ENCODE data around the gene DYRK4.

DYRK4 gene

GRCh38 chr12:4648501-4649357 lies 86.7 kb downstream of the DYRK4 start, which contains the start of the genes AKAP3 and NDUFA9:
AKAP3 (minus strand) TSS chr12:4649051; CDS start chr12:4638196, 10,855 bp downstream.
NDUFA9 (plus strand) TSS chr12:4649114; CDS start chr12:4649127, 13 bp downstream.
- TF ChIP-seq EZH2 (IDR thresholded peaks at IDR 0.05; ENCODE audit: borderline replicate concordance, low read depth, low read length, severe bottlenecking) = no peak
- TF ChIP-seq, protein P1, sequence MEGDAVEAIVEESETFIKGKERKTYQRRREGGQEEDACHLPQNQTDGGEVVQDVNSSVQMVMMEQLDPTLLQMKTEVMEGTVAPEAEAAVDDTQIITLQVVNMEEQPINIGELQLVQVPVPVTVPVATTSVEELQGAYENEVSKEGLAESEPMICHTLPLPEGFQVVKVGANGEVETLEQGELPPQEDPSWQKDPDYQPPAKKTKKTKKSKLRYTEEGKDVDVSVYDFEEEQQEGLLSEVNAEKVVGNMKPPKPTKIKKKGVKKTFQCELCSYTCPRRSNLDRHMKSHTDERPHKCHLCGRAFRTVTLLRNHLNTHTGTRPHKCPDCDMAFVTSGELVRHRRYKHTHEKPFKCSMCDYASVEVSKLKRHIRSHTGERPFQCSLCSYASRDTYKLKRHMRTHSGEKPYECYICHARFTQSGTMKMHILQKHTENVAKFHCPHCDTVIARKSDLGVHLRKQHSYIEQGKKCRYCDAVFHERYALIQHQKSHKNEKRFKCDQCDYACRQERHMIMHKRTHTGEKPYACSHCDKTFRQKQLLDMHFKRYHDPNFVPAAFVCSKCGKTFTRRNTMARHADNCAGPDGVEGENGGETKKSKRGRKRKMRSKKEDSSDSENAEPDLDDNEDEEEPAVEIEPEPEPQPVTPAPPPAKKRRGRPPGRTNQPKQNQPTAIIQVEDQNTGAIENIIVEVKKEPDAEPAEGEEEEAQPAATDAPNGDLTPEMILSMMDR (IDR thresholded peaks at IDR 0.05; ENCODE audit: borderline replicate concordance, extremely low read depth, low read length, poor library complexity, severe bottlenecking) = no peak
- peak within 1 kb of the TSS; percentile 72 to 80 for H3K4me3 ChIP-seq (ENCODE audit: low read depth in 1 of 2, low read length in 2 of 2)
- peak within 1 kb of the TSS; percentile 80 for H3K4me2 ChIP-seq (ENCODE audit: insufficient read depth, low read length)
- H3K27me3 ChIP-seq (ENCODE audit: insufficient read depth, low read length, poor library complexity) = no peaks in the 10 kb centered on the region
- peak; percentile 91 for ATAC-seq (ENCODE audit: insufficient read depth, low read depth)
- peaks cover 7% of the 10 kb centered on the region; the same call in 1 of the 2 replicates for H3K36me3 ChIP-seq (ENCODE audit: insufficient read depth, low read length)
- DNase-seq = peak; percentile 86
- H3K9ac ChIP-seq (ENCODE audit: low read depth, low read length) = peak within 1 kb of the TSS; percentile 69
- no peaks in the 10 kb centered on the region for H3K9me3 ChIP-seq (ENCODE audit: insufficient read depth, low read length, severe bottlenecking)
- H3K27ac ChIP-seq (ENCODE audit: low read length) = peak within 1 kb of the TSS; percentile 95
- H2AFZ ChIP-seq (ENCODE audit: low read depth, low read length) = peak within 1 kb of the TSS; percentile 94
- H3K4me1 ChIP-seq (ENCODE audit: insufficient read depth, low read length) = peaks cover 49% of the 10 kb centered on the region
- H3K79me2 ChIP-seq (ENCODE audit: insufficient read depth, low read length) = peaks cover 54% of the 10 kb centered on the region
- peaks cover 7% of the 10 kb centered on the region; the same call in 1 of the 2 replicates for H4K20me1 ChIP-seq (ENCODE audit: insufficient read depth, low read length)

DNA sequence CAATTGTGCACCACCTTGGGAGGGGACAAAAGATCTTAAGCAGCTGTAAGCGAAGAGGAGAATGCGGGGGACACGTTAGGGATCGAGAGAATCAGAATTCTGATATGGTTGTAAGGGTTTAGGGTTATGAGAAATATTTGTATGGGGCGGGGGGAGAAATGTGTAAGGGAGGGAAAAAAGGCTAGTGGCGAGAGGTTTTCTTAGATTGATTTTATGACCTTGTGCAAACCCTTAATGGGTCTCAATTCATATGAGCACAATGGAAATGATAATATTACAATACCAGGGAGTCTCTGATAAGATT lies 87.3 kb downstream of the DYRK4 start:
- H3K79me2 ChIP-seq (ENCODE audit: insufficient read depth, low read length) = peaks cover 59% of the 10 kb centered on the region
- peaks cover 49% of the 10 kb centered on the region for H3K4me1 ChIP-seq (ENCODE audit: insufficient read depth, low read length)
- peak overlapping the region; percentile 72 to 80 for H3K4me3 ChIP-seq (ENCODE audit: low read depth in 1 of 2, low read length in 2 of 2)
- H2AFZ ChIP-seq (ENCODE audit: low read depth, low read length) = peak overlapping the region; percentile 94
- peaks cover 9% of the 10 kb centered on the region for H3K36me3 ChIP-seq (ENCODE audit: insufficient read depth, low read length)
- no peaks in the 10 kb centered on the region for H3K9me3 ChIP-seq (ENCODE audit: insufficient read depth, low read length, severe bottlenecking)
- H3K27me3 ChIP-seq (ENCODE audit: insufficient read depth, low read length, poor library complexity) = no peaks in the 10 kb centered on the region
- H3K27ac ChIP-seq (ENCODE audit: low read length) = peak overlapping the region; percentile 95
- peaks cover 7% of the 10 kb centered on the region; the same call in 1 of the 2 replicates for H4K20me1 ChIP-seq (ENCODE audit: insufficient read depth, low read length)
- DNase-seq (no peak), ATAC-seq (ENCODE audit: insufficient read depth, low read depth) (no peak)
- H3K9ac ChIP-seq (ENCODE audit: low read depth, low read length) = peak overlapping the region; percentile 69
- TF ChIP-seq, protein P1 (IDR thresholded peaks at IDR 0.05; ENCODE audit: borderline replicate concordance, extremely low read depth, low read length, poor library complexity, severe bottlenecking) = no peak
- no peak for TF ChIP-seq EZH2 (IDR thresholded peaks at IDR 0.05; ENCODE audit: borderline replicate concordance, low read depth, low read length, severe bottlenecking)
- H3K4me2 ChIP-seq (ENCODE audit: insufficient read depth, low read length) = peak overlapping the region; percentile 80

GRCh38 chr12:4653257-4653656 lies 91.2 kb downstream of the DYRK4 start:
- Histone ChIP-seq H3K79me2 (ENCODE audit: insufficient read depth, low read length) (peaks cover 61% of the 10 kb centered on the region), H3K9me3 (ENCODE audit: insufficient read depth, low read length, severe bottlenecking) (no peaks in the 10 kb centered on the region), H3K27ac (ENCODE audit: low read length) (no peak overlapping the region), H3K36me3 (ENCODE audit: insufficient read depth, low read length) (peaks cover 47% of the 10 kb centered on the region), H4K20me1 (ENCODE audit: insufficient read depth, low read length) (peaks cover 7% of the 10 kb centered on the region; the same call in 1 of the 2 replicates), H3K4me3 (ENCODE audit: low read depth in 1 of 2, low read length in 2 of 2) (no peak overlapping the region), H3K9ac (ENCODE audit: low read depth, low read length) (no peak overlapping the region), H2AFZ (ENCODE audit: low read depth, low read length) (no peak overlapping the region), H3K27me3 (ENCODE audit: insufficient read depth, low read length, poor library complexity) (no peaks in the 10 kb centered on the region), H3K4me1 (ENCODE audit: insufficient read depth, low read length) (peaks cover 36% of the 10 kb centered on the region), H3K4me2 (ENCODE audit: insufficient read depth, low read length) (no peak overlapping the region)
- ATAC-seq (ENCODE audit: insufficient read depth, low read depth) (no peak), DNase-seq (no peak)
- TF ChIP-seq, protein P1 (IDR thresholded peaks at IDR 0.05; ENCODE audit: borderline replicate concordance, extremely low read depth, low read length, poor library complexity, severe bottlenecking) = no peak
- no peak for TF ChIP-seq EZH2 (IDR thresholded peaks at IDR 0.05; ENCODE audit: borderline replicate concordance, low read depth, low read length, severe bottlenecking)

Data from DND-41 (cell line).